Stimulated activated CD8-positive, alpha-beta memory T cell treated with anti-CD3 and anti-CD28 coated beads, Interleukin-12 subunit alpha, Interleukin-12 subunit beta, amount 100 ng/mL, for 24 hours (primary cell): Measurements from ENCODE around the gene PLCB4.

Experiments
- DNase-seq: peaks from one replicate; pipeline ENCODE4 v3.0.0-alpha.2; 2020; ENCODE audit errors: extremely low read depth

Gene PLCB4

DNA sequence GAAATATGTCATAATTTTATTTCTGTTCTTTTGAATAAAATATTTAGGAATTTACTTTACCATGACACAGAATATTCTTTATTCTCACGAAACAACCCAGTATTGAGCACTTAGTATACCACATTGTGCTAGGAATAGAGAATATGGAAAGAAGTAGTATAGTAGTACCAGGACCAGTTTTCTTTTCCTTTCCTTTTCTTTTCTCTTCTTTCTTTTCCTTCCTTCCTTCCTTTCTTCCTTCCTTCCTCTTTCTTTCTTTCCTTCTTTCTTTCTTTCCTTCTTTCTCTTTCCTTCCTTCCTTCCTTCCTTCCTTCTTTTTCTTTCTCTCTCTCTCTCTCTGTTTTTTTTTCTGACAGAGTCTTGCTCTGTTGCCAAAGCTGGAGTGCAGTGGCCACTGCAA is 7.5 kb upstream of the PLCB4 start:
- DNase-seq, result no peak

DNA sequence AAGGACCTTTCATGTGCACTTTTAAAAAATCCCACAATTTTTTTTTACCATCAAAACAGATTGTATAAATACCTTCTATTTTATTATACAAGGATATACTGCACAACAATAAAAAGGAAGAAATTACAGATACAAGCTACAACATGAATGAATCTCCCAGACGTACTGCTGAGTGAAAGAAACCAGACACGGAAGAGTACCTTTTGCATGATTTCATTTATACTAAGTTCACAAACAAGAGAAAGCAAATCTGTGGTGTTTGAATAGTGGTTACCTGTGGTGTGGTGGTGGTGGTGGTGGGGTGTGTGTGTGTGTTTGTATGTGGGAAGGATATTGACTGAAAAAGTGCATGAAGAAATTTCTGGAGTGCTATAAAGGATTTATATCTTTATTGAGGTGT is 6.8 kb upstream of the PLCB4 start:
- DNase-seq, result no peak

DNA sequence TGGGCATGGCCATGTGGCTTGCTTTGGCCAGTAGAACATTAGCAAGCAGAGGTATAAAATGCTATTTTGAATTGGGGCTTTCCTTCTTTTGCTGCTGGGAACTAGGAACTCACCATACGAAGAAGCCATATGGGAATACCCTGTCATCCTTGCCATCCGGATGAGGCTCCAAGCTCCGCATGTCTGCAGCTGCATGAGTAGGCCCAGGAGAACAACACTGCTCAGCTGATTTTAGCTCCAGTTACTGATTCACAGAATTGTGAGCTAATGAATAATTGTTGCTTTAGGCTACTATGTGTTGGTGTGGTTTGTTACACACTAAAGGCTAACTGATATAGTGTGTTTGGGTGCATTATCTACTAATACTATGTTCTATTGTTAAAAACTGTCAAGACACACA is 2.7 kb upstream of the PLCB4 start:
- no peak for DNase-seq

DNA sequence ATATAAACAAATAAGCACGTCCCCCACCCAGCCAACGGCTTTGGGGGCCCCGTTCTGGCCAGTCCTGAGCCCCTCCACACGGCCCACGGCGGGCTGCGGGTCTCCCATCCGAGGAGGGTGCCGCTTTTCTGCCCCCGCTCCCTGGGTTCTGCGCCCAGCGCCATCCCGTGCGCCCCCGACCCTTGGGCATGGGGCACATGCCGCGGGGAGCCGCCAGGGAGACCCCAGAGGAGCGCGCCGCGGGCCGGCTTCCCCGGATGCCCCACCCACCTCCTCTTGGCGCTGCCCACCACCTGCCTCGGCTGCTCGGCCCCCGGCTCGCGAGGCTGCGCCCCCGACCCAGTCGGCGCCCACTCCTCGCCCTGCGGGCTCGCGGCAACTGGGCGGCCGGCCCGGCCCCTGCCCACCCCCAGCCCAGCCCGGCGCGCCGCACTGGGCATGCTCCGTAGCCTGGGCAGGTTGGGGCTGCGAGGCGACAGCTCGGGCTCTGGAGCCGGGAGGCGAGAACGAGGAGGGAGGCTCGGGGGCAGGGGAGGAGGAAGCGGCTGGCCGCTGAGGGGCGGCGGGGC is 570 bp upstream of the PLCB4 start:
- DNase-seq, result no peak

DNA sequence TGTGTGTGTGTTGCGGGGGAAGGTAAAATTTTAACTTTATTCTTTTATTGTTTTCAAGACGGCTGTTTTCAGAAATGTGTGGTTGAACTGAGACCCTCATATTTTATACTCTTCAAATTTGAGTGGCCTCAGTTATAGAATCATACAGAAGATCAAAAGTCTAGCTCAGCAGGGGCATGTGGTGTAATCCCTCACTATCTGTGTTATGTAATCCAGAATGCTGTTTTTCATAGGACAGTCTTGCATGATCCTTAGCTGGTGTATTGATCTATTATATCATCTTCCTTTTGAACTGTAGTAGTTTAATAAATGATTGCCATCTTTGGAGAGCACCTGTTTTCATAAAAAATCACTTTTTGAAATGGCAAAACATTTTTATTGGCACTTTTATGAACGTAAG is 1.4 kb downstream of the PLCB4 start:
- DNase-seq, result no peak

- DNase-seq, result no peak
Observed at GRCh38 chr20:9071976-9072726, 3.3 kb downstream of the PLCB4 start.

- no peak for DNase-seq
Observed at GRCh38 chr20:9072861-9073500, 4.1 kb downstream of the PLCB4 start.

DNA sequence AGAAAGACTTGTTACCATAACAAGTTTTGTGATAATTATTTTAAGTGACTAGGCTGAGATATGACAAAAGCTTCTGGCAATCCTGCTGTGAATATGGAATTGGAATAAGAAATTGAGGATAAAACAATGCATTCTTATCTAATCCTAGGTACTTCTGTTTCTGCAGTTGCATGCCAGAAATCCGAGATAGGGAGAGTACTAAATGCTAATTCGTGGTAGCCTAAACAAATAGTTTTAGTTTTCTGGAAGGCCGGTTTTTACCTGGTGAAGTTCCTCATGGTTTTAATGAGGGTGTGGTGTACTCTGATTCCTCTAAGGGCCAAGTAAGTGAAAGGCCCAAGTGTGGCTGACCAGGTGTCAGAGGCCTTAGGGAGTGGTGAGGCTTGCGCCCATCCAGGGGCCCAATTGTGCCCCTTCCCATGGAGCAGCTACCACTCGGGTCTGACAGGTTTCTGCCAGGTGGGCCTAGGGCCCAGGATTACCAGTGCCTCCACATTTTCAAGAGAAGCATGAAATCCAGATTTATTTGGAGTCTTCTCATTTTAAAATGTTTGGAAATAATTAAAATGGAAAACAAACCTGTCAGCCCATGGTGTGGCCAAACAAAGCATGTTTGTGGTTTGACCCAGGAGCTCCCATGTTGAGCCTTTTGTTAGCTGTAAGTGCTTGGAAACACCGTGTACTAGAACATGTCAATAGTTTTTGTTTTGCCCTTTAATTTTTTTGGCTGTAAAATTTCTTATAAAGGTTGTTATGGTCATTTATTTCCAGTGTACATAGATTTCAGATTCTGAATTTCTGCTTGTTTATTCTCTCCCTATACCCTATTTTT is 6.6 kb downstream of the PLCB4 start:
- DNase-seq, result no peak

DNA sequence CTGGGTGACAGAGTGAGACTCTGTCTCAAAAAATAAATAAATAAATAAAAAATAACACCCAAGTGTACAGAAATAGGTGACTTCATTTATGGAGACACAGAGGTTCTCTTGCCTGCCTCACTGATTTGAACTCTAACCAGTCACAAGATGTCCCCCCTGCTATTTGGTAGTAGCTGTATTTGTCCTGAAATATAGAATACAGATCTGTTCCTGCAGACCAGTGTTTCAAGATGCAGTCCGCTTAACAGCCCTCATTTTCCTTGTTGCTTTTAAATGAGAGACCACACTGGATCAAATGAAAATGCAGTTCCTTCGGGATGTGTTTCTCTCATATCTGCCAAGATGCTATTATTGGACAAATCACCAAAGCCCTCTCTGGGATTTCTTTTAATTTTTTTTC is 7.6 kb downstream of the PLCB4 start:
- no peak for DNase-seq

- no peak for DNase-seq
Observed at GRCh38 chr20:9078826-9079731, 10.2 kb downstream of the PLCB4 start.

DNA sequence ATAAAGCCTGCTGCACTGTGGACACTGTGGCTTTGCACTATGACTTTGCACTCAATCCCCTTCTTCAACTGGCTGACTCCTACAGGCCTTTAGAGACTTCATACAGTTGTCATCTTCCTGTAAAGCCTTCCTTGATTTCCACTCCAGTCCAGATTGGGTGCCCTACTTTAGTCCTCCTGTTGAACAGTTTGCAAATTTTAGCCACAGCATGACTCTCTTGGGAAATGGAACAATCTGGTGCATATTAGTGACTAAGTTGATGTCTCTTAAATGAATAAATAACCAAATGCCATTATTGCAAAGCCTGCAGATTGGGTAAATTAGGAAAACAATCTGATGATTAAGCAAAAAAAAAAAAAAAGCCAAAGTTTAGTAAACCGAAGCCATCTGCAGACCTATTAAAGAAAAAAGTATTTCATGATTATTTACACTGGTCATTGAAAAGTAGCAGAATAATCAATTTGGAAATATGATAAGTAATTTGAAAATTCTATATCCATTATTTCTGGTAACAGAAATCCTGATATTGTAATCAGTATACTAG is 12.6 kb downstream of the PLCB4 start:
- DNase-seq, result no peak

- no peak for DNase-seq
Observed at GRCh38 chr20:9082741-9083140, 13.9 kb downstream of the PLCB4 start.

GRCh38 chr20:9087531-9088217 is 18.8 kb downstream of the PLCB4 start:
- DNase-seq, result no peak

DNA sequence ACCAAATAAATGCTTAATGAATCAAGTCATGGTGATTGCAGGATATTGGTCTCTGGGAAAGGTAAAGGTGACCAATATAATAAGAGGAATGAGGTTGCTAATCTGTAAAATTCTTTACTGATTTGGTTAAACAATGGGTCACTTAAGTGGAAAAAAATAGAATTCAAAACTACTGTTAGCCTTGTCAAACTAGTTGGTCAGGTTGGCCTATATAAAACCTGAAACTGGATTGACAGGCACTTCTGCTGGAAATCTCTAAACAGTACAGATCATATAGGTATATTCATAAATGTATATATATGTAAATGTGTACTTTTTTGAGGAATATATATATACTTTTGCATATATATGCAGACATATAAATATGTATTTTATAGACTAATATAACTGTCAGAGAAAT is 19.7 kb downstream of the PLCB4 start:
- no peak for DNase-seq

- DNase-seq, result no peak
Observed at GRCh38 chr20:9092113-9092512, 23.2 kb downstream of the PLCB4 start.

DNA sequence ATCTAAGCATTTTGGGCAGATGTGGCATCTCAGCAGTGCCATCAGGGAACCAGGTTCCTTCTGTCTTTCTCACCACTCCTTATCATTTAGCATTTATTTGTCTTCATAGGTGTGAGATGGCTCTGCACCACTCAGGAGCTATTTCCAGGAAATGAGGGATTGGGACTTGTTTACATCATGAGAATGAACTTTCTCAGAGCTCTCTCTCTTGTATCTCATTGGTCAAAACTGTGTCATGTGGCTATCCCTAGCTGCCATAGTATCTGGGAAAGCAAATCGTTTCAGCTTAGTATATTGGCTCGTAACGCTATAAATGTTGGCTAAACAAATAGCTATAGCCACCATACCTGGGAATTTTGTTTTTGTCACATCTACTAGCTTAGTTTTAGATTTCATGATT is 23.8 kb downstream of the PLCB4 start:
- DNase-seq, result no peak

DNA sequence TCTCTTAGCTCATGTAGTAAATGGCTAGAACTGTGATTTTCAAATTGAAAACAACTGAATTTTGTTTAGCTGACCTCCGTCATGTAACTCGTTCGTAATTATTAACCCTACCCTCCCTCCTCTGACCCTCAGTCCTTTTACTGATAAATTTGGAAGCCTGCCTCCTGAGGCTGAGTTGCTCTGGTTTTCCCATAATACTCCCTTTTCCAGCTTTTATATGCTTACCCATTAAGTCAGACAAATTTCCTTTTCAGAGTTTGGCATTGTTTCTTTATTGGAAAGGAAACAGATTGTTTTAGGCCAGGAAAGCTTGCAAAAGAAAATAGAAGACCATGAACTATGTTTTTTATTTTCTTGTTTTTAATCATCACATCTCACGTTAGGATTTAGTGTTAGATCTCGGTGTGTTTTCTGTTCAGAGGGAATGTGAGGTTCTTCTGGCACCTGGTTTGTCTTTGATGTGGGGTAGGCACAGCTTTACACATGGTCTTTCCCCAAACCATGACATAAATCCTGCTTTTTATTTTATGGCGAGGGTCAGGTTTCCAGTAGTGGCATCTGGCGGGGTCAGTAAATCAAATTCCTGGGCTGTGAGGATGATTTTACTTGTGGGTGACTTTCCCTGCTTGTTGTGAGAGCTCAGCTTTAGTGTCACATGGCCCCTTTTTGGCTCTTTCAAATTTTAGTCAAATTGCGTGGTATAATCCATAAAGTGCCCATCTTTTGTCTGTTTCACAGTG is 24.5 kb downstream of the PLCB4 start:
- no peak for DNase-seq

DNA sequence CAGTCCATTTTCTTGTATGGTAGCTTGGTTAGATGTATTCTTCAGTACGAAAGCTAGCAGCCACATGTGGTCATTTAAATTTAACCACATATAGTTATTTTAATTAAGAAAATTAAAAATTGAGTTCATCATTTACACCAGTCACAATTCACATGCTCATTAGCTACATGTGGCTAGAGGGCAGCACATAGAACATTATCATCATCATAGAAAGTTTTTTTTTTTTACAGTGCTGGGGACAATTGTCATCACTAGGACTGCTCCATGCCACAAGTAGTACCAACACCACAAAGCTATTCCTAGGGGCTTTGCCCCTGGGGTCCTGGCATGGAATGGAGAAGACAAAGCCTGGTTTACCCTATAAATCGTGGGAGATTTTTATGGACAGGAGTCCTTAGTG is 30.5 kb downstream of the PLCB4 start:
- DNase-seq, result no peak

DNA sequence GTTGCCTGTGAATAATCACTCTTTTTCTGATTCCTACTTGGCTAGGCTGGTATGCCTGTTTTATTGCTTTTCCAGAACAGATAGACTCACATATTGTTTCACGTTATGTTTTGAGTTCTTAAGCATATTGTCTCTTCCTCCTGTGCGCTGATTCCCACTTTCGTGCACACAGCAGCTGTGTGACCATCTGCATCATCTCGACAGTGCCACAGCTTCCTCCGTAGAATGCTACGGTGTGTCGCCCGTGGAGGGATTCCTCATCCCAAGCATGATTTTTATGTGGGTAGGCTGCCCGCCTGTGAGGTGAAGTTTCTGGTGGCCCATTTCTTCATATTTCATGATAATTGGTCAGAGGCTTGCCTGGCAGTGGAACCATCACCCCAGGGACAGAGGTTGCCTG is 31.8 kb downstream of the PLCB4 start:
- DNase-seq, result no peak

- no peak for DNase-seq
Observed at GRCh38 chr20:9102456-9102855, 33.6 kb downstream of the PLCB4 start.
